Neural progenitor cell (in vitro differentiated cells): Measurements from ENCODE around the gene MACROD2. TPM values are rescaled to one million over a fixed set of nuclear protein-coding genes. Genes with fewer than 3 reads are reported as not detected.

Experiments
- DNase-seq: peaks from one replicate; pipeline ENCODE4 v3.0.0-alpha.2; 2016; ENCODE audit warnings: low spot score
- H2AFZ ChIP-seq: fragments of 200-600 bp; sonication (generic); replicated peaks from 2 replicates; pipeline ENCODE4 v1.6.1; 2016; ENCODE audit warnings: antibody characterized with exemption
- H3F3A ChIP-seq: fragments of 200-600 bp; sonication (generic); 2 replicates; pipeline ENCODE4 v1.6.1; 2016; ENCODE audit warnings: antibody characterized with exemption, low read depth
- H3K27ac ChIP-seq: fragments of 200-600 bp; sonication (generic); 2 replicates; pipeline ENCODE4 v1.5.1; 2016; ENCODE audit warnings: mild to moderate bottlenecking
- H3K27me3 ChIP-seq: fragments of 200-600 bp; sonication (generic); 2 replicates; pipeline ENCODE4 v1.6.1; 2016; ENCODE audit warnings: mild to moderate bottlenecking, moderate library complexity
- H3K36me3 ChIP-seq: fragments of 200-600 bp; sonication (generic); 2 replicates; pipeline ENCODE4 v1.5.1; 2016
- H3K4me1 ChIP-seq: fragments of 200-600 bp; sonication (generic); 2 replicates; pipeline ENCODE4 v1.6.1; 2016; ENCODE audit warnings: mixed run types
- H3K4me2 ChIP-seq: fragments of 200-600 bp; sonication (generic); 2 replicates; pipeline ENCODE4 v1.6.1; 2016
- H3K4me3 ChIP-seq: fragments of 200-600 bp; sonication (generic); 2 replicates; pipeline ENCODE4 v1.5.1; 2016
- H3K79me2 ChIP-seq: fragments of 200-600 bp; sonication (generic); 2 replicates; pipeline ENCODE4 v1.6.1; 2016; ENCODE audit warnings: low read depth
- H3K9ac ChIP-seq: fragments of 200-600 bp; sonication (generic); 2 replicates; pipeline ENCODE4 v1.6.1; 2016
- H3K9me3 ChIP-seq: fragments of 200-600 bp; sonication (generic); 2 replicates; pipeline ENCODE4 v1.5.1; 2016; ENCODE audit warnings: low read depth
- H4K20me1 ChIP-seq: fragments of 200-600 bp; sonication (generic); 2 replicates; pipeline ENCODE4 v1.6.1; 2016; ENCODE audit warnings: low read depth
- H3K27ac Mint-ChIP-seq: 3 replicates; pipeline ENCODE4 v1.8.0; 2021; ENCODE audit warnings: mixed read lengths
- H3K27me3 Mint-ChIP-seq: 2 replicates; pipeline ENCODE4 v1.8.0; 2022; ENCODE audit warnings: low read depth, mild to moderate bottlenecking, inconsistent platforms, moderate library complexity, mixed read lengths; ENCODE audit not compliant: insufficient read depth
- H3K36me3 Mint-ChIP-seq: 3 replicates; pipeline ENCODE4 v1.8.0; 2021; ENCODE audit warnings: mixed read lengths
- H3K4me1 Mint-ChIP-seq: 3 replicates; pipeline ENCODE4 v1.8.0; 2021; ENCODE audit warnings: mixed read lengths
- H3K4me3 Mint-ChIP-seq: 3 replicates; pipeline ENCODE4 v1.8.0; 2021; ENCODE audit warnings: mild to moderate bottlenecking, moderate library complexity, mixed read lengths
- H3K9me3 Mint-ChIP-seq: 3 replicates; pipeline ENCODE4 v1.8.0; 2020; ENCODE audit warnings: mixed read lengths
- CTCF ChIP-seq: fragments of 200-600 bp; sonication (generic); IDR thresholded peaks from 2 replicates; pipeline ENCODE4 v1.5.1; 2017; ENCODE audit warnings: antibody characterized with exemption, mild to moderate bottlenecking
- EZH2 ChIP-seq: fragments of 200-600 bp; sonication (generic); IDR thresholded peaks from 2 replicates; pipeline ENCODE4 v1.6.1; 2017; ENCODE audit warnings: antibody characterized with exemption, mild to moderate bottlenecking, moderate library complexity
- EZH2phosphoT487 ChIP-seq: fragments of 200-600 bp; sonication (generic); IDR thresholded peaks from 2 replicates; pipeline ENCODE4 v1.6.1; 2017; ENCODE audit warnings: antibody characterized with exemption
- total RNA-seq: library from RNA; depleted of rRNA; stranded (reverse); fragments of >200 nt; gene quantifications from 2 replicates; pipeline ENCODE4 v1.2.3, GENCODE V29; 2015; ENCODE audit warnings: low replicate concordance

Gene MACROD2
- total RNA-seq, 1 donor from 2014 or later = 11.9 TPM

- H3K36me3 Mint-ChIP-seq = peaks cover 1% of the 10 kb centered on the region
- H4K20me1 ChIP-seq = no peaks in the 10 kb centered on the region
- no peak overlapping the region for H3K4me3 ChIP-seq
- H3K4me1 Mint-ChIP-seq = peaks cover 9% of the 10 kb centered on the region
- TF ChIP-seq CTCF (no peak), EZH2phosphoT487 (no peak), EZH2 (no peak)
- no peaks in the 10 kb centered on the region for H3K27me3 ChIP-seq
- H3K27ac Mint-ChIP-seq = no peak overlapping the region
- no peak for DNase-seq
- H3K27me3 Mint-ChIP-seq = peaks cover 3% of the 10 kb centered on the region
- H3K9me3 ChIP-seq = peaks cover 6% of the 10 kb centered on the region
- H3K27ac ChIP-seq = no peak overlapping the region
- H2AFZ ChIP-seq = no peak overlapping the region
- H3F3A ChIP-seq = no peaks in the 10 kb centered on the region
- no peaks in the 10 kb centered on the region for H3K4me1 ChIP-seq
- H3K4me2 ChIP-seq = no peak overlapping the region
- peaks cover 17% of the 10 kb centered on the region for H3K9me3 Mint-ChIP-seq
- no peak overlapping the region for H3K9ac ChIP-seq
- H3K79me2 ChIP-seq = no peaks in the 10 kb centered on the region
- H3K4me3 Mint-ChIP-seq = no peak overlapping the region
- no peaks in the 10 kb centered on the region for H3K36me3 ChIP-seq
Observed at GRCh38 chr20:14637441-14637840, 642.1 kb downstream of the MACROD2 start.

DNA sequence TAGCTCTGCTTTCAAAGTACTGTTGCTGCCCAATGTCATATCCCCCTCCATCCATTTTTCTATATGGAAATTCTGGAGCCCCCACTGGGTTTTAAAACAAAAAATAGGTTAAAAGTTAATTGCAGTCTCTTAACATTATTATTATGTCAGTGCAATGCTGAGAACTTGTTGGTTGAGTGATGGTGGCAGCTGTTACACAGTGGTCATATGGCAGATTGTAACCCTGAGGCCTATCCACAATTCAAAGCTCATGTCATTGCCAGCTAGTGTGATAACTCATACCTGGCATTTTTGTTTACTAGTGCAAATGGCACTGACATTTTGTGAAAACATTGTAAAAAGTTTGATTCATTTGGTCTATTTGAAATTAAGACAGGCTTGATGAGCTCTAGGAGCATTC, 647.8 kb downstream of the MACROD2 start:
- peaks cover 6% of the 10 kb centered on the region for H3K9me3 ChIP-seq
- H3K27me3 ChIP-seq = no peaks in the 10 kb centered on the region
- no peaks in the 10 kb centered on the region for H3K4me1 Mint-ChIP-seq
- H3K27ac ChIP-seq = no peak overlapping the region
- H3K4me3 ChIP-seq = no peak overlapping the region
- H3K27me3 Mint-ChIP-seq = peaks cover 5% of the 10 kb centered on the region
- H3F3A ChIP-seq = no peaks in the 10 kb centered on the region
- no peaks in the 10 kb centered on the region for H3K4me1 ChIP-seq
- no peak overlapping the region for H3K9ac ChIP-seq
- no peak overlapping the region for H2AFZ ChIP-seq
- H3K36me3 ChIP-seq = no peaks in the 10 kb centered on the region
- DNase-seq = no peak
- no peak overlapping the region for H3K4me3 Mint-ChIP-seq
- no peaks in the 10 kb centered on the region for H3K79me2 ChIP-seq
- peaks cover 4% of the 10 kb centered on the region for H3K36me3 Mint-ChIP-seq
- no peak overlapping the region for H3K4me2 ChIP-seq
- no peaks in the 10 kb centered on the region for H4K20me1 ChIP-seq
- peaks cover 18% of the 10 kb centered on the region for H3K9me3 Mint-ChIP-seq
- no peak overlapping the region for H3K27ac Mint-ChIP-seq
- TF ChIP-seq EZH2phosphoT487 (no peak), CTCF (no peak), EZH2 (no peak)

DNA sequence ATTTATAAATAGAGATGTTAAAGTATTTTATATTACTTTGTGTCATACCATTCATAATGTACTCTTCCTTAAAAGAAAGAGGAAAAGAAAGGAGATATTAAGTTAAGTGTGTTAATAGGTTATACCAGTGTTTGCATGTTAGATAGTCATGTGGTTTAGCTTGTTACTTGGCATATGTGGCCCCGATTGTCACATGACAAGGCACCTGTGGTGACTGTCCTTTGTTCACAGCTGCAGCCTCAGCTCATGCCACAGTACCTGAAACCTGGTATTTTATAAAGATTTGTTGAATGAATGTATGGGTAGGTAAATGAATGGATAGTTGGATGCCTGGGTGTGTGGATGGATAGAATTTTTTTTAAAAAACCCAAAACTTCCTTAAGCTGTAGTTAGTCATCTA, 648.2 kb downstream of the MACROD2 start:
- Histone ChIP-seq H3K27me3 (no peaks in the 10 kb centered on the region), H3K4me1 (no peaks in the 10 kb centered on the region), H3K36me3 (no peaks in the 10 kb centered on the region), H3K79me2 (no peaks in the 10 kb centered on the region), H3K4me3 (no peak overlapping the region), H3K27ac (no peak overlapping the region), H4K20me1 (no peaks in the 10 kb centered on the region), H3K9me3 (peaks cover 6% of the 10 kb centered on the region), H3F3A (no peaks in the 10 kb centered on the region), H3K9ac (no peak overlapping the region), H3K4me2 (no peak overlapping the region), H2AFZ (no peak overlapping the region)
- TF ChIP-seq EZH2 = no peak
- TF ChIP-seq EZH2phosphoT487 = no peak
- no peak for TF ChIP-seq CTCF
- peaks cover 4% of the 10 kb centered on the region for H3K36me3 Mint-ChIP-seq
- DNase-seq = no peak
- no peak overlapping the region for H3K27ac Mint-ChIP-seq
- no peaks in the 10 kb centered on the region for H3K4me1 Mint-ChIP-seq
- H3K4me3 Mint-ChIP-seq = no peak overlapping the region
- H3K9me3 Mint-ChIP-seq = peaks cover 18% of the 10 kb centered on the region
- peaks cover 2% of the 10 kb centered on the region for H3K27me3 Mint-ChIP-seq
